Amniotic stem cell (primary cell): ENCODE measurements around the gene GSG1L.
"Not testable (repeated sequence)": the region's sequence is repeated elsewhere in the genome, so short reads cannot be mapped to it uniquely, and the experiment has no call there.

Source experiments
- DNase-seq: peaks from one replicate; lab custom pipeline; 2025; lab: John Stamatoyannopoulos, UW

Gene GSG1L

GRCh38 chr16:27980919-27981700, 82.4 kb downstream of the GSG1L start:
- DNase-seq, result no peak

GRCh38 chr16:27980076-27980775, 83.3 kb downstream of the GSG1L start:
- DNase-seq, result no peak

- not testable (repeated sequence) for DNase-seq
These were observed 83.8 kb downstream of the GSG1L start for GRCh38 chr16:27979668-27980067.

- DNase-seq, result no peak
These were observed 84.6 kb downstream of the GSG1L start for GRCh38 chr16:27978876-27979275.

GRCh38 chr16:27977966-27978365, 85.5 kb downstream of the GSG1L start:
- DNase-seq, result no peak

- no peak for DNase-seq
These were observed 86.5 kb downstream of the GSG1L start for GRCh38 chr16:27976990-27977389.

- DNase-seq, result no peak
These were observed 88.5 kb downstream of the GSG1L start for GRCh38 chr16:27974896-27975540.

GRCh38 chr16:27973678-27974077, 89.8 kb downstream of the GSG1L start:
- no peak for DNase-seq

GRCh38 chr16:27972500-27972899, 91.0 kb downstream of the GSG1L start:
- no peak for DNase-seq

- no peak for DNase-seq
These were observed 93.9 kb downstream of the GSG1L start for GRCh38 chr16:27969574-27969973.

- no peak for DNase-seq
These were observed 96.3 kb downstream of the GSG1L start for GRCh38 chr16:27967169-27967568.

GRCh38 chr16:27966756-27967155, 96.8 kb downstream of the GSG1L start:
- no peak for DNase-seq

- DNase-seq, result no peak
These were observed 97.7 kb downstream of the GSG1L start for GRCh38 chr16:27965801-27966200.

GRCh38 chr16:27963471-27963965, 100.0 kb downstream of the GSG1L start:
- DNase-seq, result no peak

GRCh38 chr16:27962197-27962596, 101.3 kb downstream of the GSG1L start:
- DNase-seq, result no peak

GRCh38 chr16:27961296-27961620, 102.3 kb downstream of the GSG1L start:
- DNase-seq, result no peak

GRCh38 chr16:27960619-27961295, 102.8 kb downstream of the GSG1L start:
- DNase-seq, result no peak

GRCh38 chr16:27959914-27960313, 103.6 kb downstream of the GSG1L start:
- no peak for DNase-seq

GRCh38 chr16:27954191-27954590, 109.3 kb downstream of the GSG1L start:
- DNase-seq, result no peak

- no peak for DNase-seq
These were observed 110.7 kb downstream of the GSG1L start for GRCh38 chr16:27952811-27953210.

GRCh38 chr16:27951489-27952120, 111.9 kb downstream of the GSG1L start:
- DNase-seq, result no peak
